ENCODE results near the gene POC5. TPM values are rescaled to one million over a fixed set of nuclear protein-coding genes. Genes with fewer than 3 reads are reported as not detected.

POC5 gene
- total RNA-seq, 1 donor from 2014 or later, result 11.8 TPM

- DNase-seq (ENCODE audit: extremely low spot score, unreplicated experiment), result no peak
- H3K4me1 Mint-ChIP-seq (ENCODE audit: unreplicated experiment), result peaks cover 8% of the 10 kb centered on the region
- H3K27ac Mint-ChIP-seq (ENCODE audit: unreplicated experiment), result no peak overlapping the region
- no peaks in the 10 kb centered on the region for H3K36me3 Mint-ChIP-seq (ENCODE audit: unreplicated experiment)
- H3K27me3 Mint-ChIP-seq (ENCODE audit: unreplicated experiment), result no peaks in the 10 kb centered on the region
- no peaks in the 10 kb centered on the region for H3K9me3 Mint-ChIP-seq (ENCODE audit: unreplicated experiment)
- TF ChIP-seq CTCF (IDR thresholded peaks at IDR 0.05), result no peak
- no peak overlapping the region for H3K4me3 Mint-ChIP-seq (ENCODE audit: unreplicated experiment)
Observed at GRCh38 chr5:75663579-75664284, 53.5 kb downstream of the POC5 start.

- H3K4me1 Mint-ChIP-seq (ENCODE audit: unreplicated experiment), result peaks cover 7% of the 10 kb centered on the region
- no peak overlapping the region for H3K27ac Mint-ChIP-seq (ENCODE audit: unreplicated experiment)
- no peak for TF ChIP-seq CTCF (IDR thresholded peaks at IDR 0.05)
- H3K36me3 Mint-ChIP-seq (ENCODE audit: unreplicated experiment), result no peaks in the 10 kb centered on the region
- H3K4me3 Mint-ChIP-seq (ENCODE audit: unreplicated experiment), result no peak overlapping the region
- DNase-seq (ENCODE audit: extremely low spot score, unreplicated experiment), result no peak
- no peaks in the 10 kb centered on the region for H3K9me3 Mint-ChIP-seq (ENCODE audit: unreplicated experiment)
- H3K27me3 Mint-ChIP-seq (ENCODE audit: unreplicated experiment), result no peaks in the 10 kb centered on the region
Observed at GRCh38 chr5:75662061-75662460, 55.2 kb downstream of the POC5 start.

GRCh38 chr5:75660678-75661465 is 56.4 kb downstream of the POC5 start:
- no peak for DNase-seq (ENCODE audit: extremely low spot score, unreplicated experiment)
- H3K36me3 Mint-ChIP-seq (ENCODE audit: unreplicated experiment), result no peaks in the 10 kb centered on the region
- TF ChIP-seq CTCF (IDR thresholded peaks at IDR 0.05), result no peak
- H3K27ac Mint-ChIP-seq (ENCODE audit: unreplicated experiment), result no peak overlapping the region
- H3K27me3 Mint-ChIP-seq (ENCODE audit: unreplicated experiment), result no peaks in the 10 kb centered on the region
- no peaks in the 10 kb centered on the region for H3K9me3 Mint-ChIP-seq (ENCODE audit: unreplicated experiment)
- no peak overlapping the region for H3K4me3 Mint-ChIP-seq (ENCODE audit: unreplicated experiment)
- peaks cover 7% of the 10 kb centered on the region for H3K4me1 Mint-ChIP-seq (ENCODE audit: unreplicated experiment)

GRCh38 chr5:75659791-75660450 is 57.3 kb downstream of the POC5 start:
- peaks cover 7% of the 10 kb centered on the region for H3K4me1 Mint-ChIP-seq (ENCODE audit: unreplicated experiment)
- TF ChIP-seq CTCF (IDR thresholded peaks at IDR 0.05), result no peak
- no peak overlapping the region for H3K4me3 Mint-ChIP-seq (ENCODE audit: unreplicated experiment)
- DNase-seq (ENCODE audit: extremely low spot score, unreplicated experiment), result no peak
- H3K9me3 Mint-ChIP-seq (ENCODE audit: unreplicated experiment), result no peaks in the 10 kb centered on the region
- H3K27ac Mint-ChIP-seq (ENCODE audit: unreplicated experiment), result no peak overlapping the region
- no peaks in the 10 kb centered on the region for H3K36me3 Mint-ChIP-seq (ENCODE audit: unreplicated experiment)
- H3K27me3 Mint-ChIP-seq (ENCODE audit: unreplicated experiment), result no peaks in the 10 kb centered on the region
